22Rv1 (cell line): ENCODE results near the gene CD6.

Source experiments
- CTCF ChIP-seq: fragments of 450-650 bp; IDR thresholded peaks from 2 replicates; pipeline ENCODE4 v1.5.1; 2017; ENCODE audit warnings: mild to moderate bottlenecking
- ZFX ChIP-seq: fragments of 450-650 bp; IDR thresholded peaks from 2 replicates; pipeline ENCODE4 v1.6.1; 2017; ENCODE audit warnings: antibody characterized with exemption, borderline replicate concordance

GRCh38 chr11:60959431-60959830 is 12.0 kb upstream of the CD6 start:
- TF ChIP-seq CTCF = no peak
- TF ChIP-seq ZFX = no peak
